H1 (cell line): ENCODE results near the gene CLDN9.

Source experiments
- CTCF ChIP-seq, 3 experiments: IDR thresholded peaks; 1 replicate in 2 of 3; 2 replicates in 1 of 3; pipeline versions ENCODE4 v1.5.1 to v1.6.1; 2011; ENCODE audit warnings: low read length in 3 of 3, mild to moderate bottlenecking in 3 of 3, inconsistent platforms in 2 of 3, low read depth in 1 of 3, moderate library complexity in 1 of 3; ENCODE audit not compliant: insufficient read depth in 1 of 3; ENCODE audit errors: control extremely low read depth in 1 of 3
- JUND ChIP-seq: IDR thresholded peaks from 2 replicates; pipeline ENCODE4 v1.6.1; 2011; ENCODE audit warnings: mild to moderate bottlenecking, improper control_type of control experiment, low read length
- TAF1 ChIP-seq: IDR thresholded peaks from 2 replicates; pipeline ENCODE4 v1.6.1; 2011; ENCODE audit warnings: mild to moderate bottlenecking, low read depth, low read length

- TF ChIP-seq JUND (no peak), CTCF (IDR thresholded peaks at IDR 0.05; ENCODE audit: control extremely low read depth in 1 of 3, insufficient read depth in 1 of 3, low read depth in 1 of 3, low read length in 3 of 3) (no peak), TAF1 (no peak)
Measured at GRCh38 chr16:3008690-3009037, 4.1 kb upstream of the CLDN9 start.
